HepG2 (cell line): ENCODE measurements around the gene PHOSPHO2. TPM values are rescaled to one million over a fixed set of nuclear protein-coding genes. Genes with fewer than 3 reads are reported as not detected.

Source experiments
- ATAC-seq: fragments of 200-7000 bp; cut with Tn5 transposase; 3 replicates; pipeline ENCODE4 v1.9.1; 2020; ENCODE audit warnings: mild to moderate bottlenecking, moderate library complexity
- BruUV-seq: library from RNA; stranded (reverse); fragments of 400-500 nt; replicated peaks from 2 replicates; lab custom pipeline; 2021; lab: Mats Ljungman, UMichigan
- CTCF ChIA-PET: fragments of 300-600 bp; formaldehyde crosslinking; extraction: SDS; loops from one replicate; lab custom pipeline; 2021; ENCODE audit warnings: low total read pairs, inconsistent platforms, low intra/inter-chr PET ratio; lab: Yijun Ruan, JAX
- POLR2A ChIA-PET: fragments of 350-600 bp; sonication (Branson Sonifier 250); formaldehyde crosslinking; loops from one replicate; lab custom pipeline; 2020; ENCODE audit warnings: antibody characterized with exemption, inconsistent platforms; lab: Yijun Ruan, JAX
- DNase-seq: peaks from one replicate; pipeline ENCODE4 v3.0.0-alpha.2; 2015; ENCODE audit warnings: low spot score
- FAIRE-seq: peaks from 3 replicates; lab custom pipeline; 2011; peaks lifted over from hg19 to GRCh38; lab: Jason Lieb, UNC
- H2AFZ ChIP-seq: one replicate; pipeline ENCODE4 v1.6.1; 2011; ENCODE audit warnings: low read length, inconsistent platforms
- H3K27ac ChIP-seq: fragments of 300-600 bp; 3 replicates; pipeline ENCODE4 v1.8.0; 2011; ENCODE audit warnings: mixed run types, mild to moderate bottlenecking, mixed read lengths, low read length, inconsistent platforms; ENCODE audit not compliant: insufficient read depth; ENCODE audit errors: extremely low read length
- H3K27me3 ChIP-seq, 2 experiments: fragments of 200-600 bp in 1 of 2; 2 replicates in 1 of 2; 3 replicates in 1 of 2; pipeline versions ENCODE4 v1.6.0 to v1.8.0; 2011; ENCODE audit warnings: low read length in 2 of 2, mild to moderate bottlenecking in 2 of 2, moderate library complexity in 2 of 2, inconsistent platforms in 1 of 2; ENCODE audit not compliant: insufficient read depth in 2 of 2, control insufficient read depth in 1 of 2
- H3K36me3 ChIP-seq, 2 experiments: fragments of 200-600 bp in 1 of 2; replicated peaks in 1 of 2; 2 replicates in 1 of 2; 3 replicates in 1 of 2; pipeline versions ENCODE4 v1.5.1 to v1.8.0; 2011; ENCODE audit warnings: low read length in 2 of 2, inconsistent platforms in 1 of 2; ENCODE audit not compliant: insufficient read depth in 2 of 2, control insufficient read depth in 1 of 2
- H3K4me1 ChIP-seq: 2 replicates; pipeline ENCODE4 v1.5.1; 2012; ENCODE audit warnings: low read length, inconsistent platforms; ENCODE audit not compliant: insufficient read depth
- H3K4me2 ChIP-seq: 2 replicates; pipeline ENCODE4 v1.6.0; 2011; ENCODE audit warnings: low read depth, low read length, inconsistent platforms
- H3K4me3 ChIP-seq, 3 experiments: fragments of 200-600 bp in 1 of 3; sonication (generic), shearing (Covaris generic) in 1 of 3; replicated peaks in 1 of 3; 2 replicates each; pipeline ENCODE4 v1.5.1; 2011 to 2016; ENCODE audit warnings: low read length in 3 of 3, inconsistent platforms in 2 of 3, low read depth in 2 of 3, mild to moderate bottlenecking in 2 of 3, control low read depth in 1 of 3, mixed read lengths in 1 of 3; ENCODE audit not compliant: insufficient read depth in 1 of 3
- H3K79me2 ChIP-seq: one replicate; pipeline ENCODE4 v1.6.1; 2011; ENCODE audit warnings: low read length, inconsistent platforms; ENCODE audit not compliant: insufficient read depth
- H3K9ac ChIP-seq: 2 replicates; pipeline ENCODE4 v1.6.0; 2011; ENCODE audit warnings: mild to moderate bottlenecking, low read depth, low read length, inconsistent platforms; ENCODE audit not compliant: insufficient read depth
- H3K9me3 ChIP-seq: 2 replicates; pipeline ENCODE4 v1.5.1; 2012; ENCODE audit warnings: mild to moderate bottlenecking, low read length
- H4K20me1 ChIP-seq: 2 replicates; pipeline ENCODE4 v1.6.0; 2011; ENCODE audit warnings: inconsistent platforms, mild to moderate bottlenecking, low read length, moderate library complexity; ENCODE audit not compliant: insufficient read depth
- ARNTL ChIP-seq: sonication (generic); formaldehyde crosslinking; IDR thresholded peaks from 2 replicates; pipeline ENCODE4 v1.4.0; 2020; ENCODE audit warnings: mild to moderate bottlenecking, missing genetic modification reagents
- FOXK1 ChIP-seq: sonication (generic); formaldehyde crosslinking; IDR thresholded peaks from 2 replicates; pipeline ENCODE4 v1.4.0; 2020; ENCODE audit warnings: low read depth, missing genetic modification reagents, borderline replicate concordance
- KAT7 ChIP-seq: IDR thresholded peaks from 2 replicates; pipeline ENCODE4 v1.6.1; 2018; ENCODE audit warnings: borderline replicate concordance, missing compliant biosample characterization
- MED8 ChIP-seq: sonication (generic); formaldehyde crosslinking; IDR thresholded peaks from 2 replicates; pipeline ENCODE4 v1.8.1; 2023; ENCODE audit warnings: mild to moderate bottlenecking, missing genetic modification reagents; ENCODE audit not compliant: insufficient replicate concordance
- MTF2 ChIP-seq: sonication (generic); formaldehyde crosslinking; IDR thresholded peaks from 2 replicates; pipeline ENCODE4 v1.5.0; 2020; ENCODE audit warnings: missing genetic modification reagents, borderline replicate concordance
- NFAT5 ChIP-seq: sonication (generic); formaldehyde crosslinking; IDR thresholded peaks from 2 replicates; pipeline ENCODE4 v1.4.0; 2020; ENCODE audit warnings: missing genetic modification reagents
- PAF1 ChIP-seq: IDR thresholded peaks from 2 replicates; pipeline ENCODE4 v1.6.1; 2016; ENCODE audit warnings: missing genetic modification reagents, missing compliant biosample characterization
- STAG1 ChIP-seq: sonication (generic); formaldehyde crosslinking; IDR thresholded peaks from 2 replicates; pipeline ENCODE4 v1.4.0; 2020; ENCODE audit warnings: missing genetic modification reagents
- THAP11 ChIP-seq: IDR thresholded peaks from 2 replicates; pipeline ENCODE4 v1.6.1; 2016; ENCODE audit warnings: missing biosample characterization, missing genetic modification reagents
- ZBTB46 ChIP-seq: sonication (generic); formaldehyde crosslinking; IDR thresholded peaks from 2 replicates; pipeline ENCODE4 v1.4.0; 2020; ENCODE audit warnings: mild to moderate bottlenecking, missing genetic modification reagents, borderline replicate concordance
- ZNF33B ChIP-seq: sonication (generic); formaldehyde crosslinking; IDR thresholded peaks from 2 replicates; pipeline ENCODE4 v1.5.1; 2020; ENCODE audit warnings: mild to moderate bottlenecking, missing genetic modification reagents
- ZNF34 ChIP-seq: sonication (generic); formaldehyde crosslinking; IDR thresholded peaks from 2 replicates; pipeline ENCODE4 v1.4.0; 2020; ENCODE audit warnings: mild to moderate bottlenecking, missing genetic modification reagents, borderline replicate concordance
- ZNF615 ChIP-seq: sonication (generic); formaldehyde crosslinking; IDR thresholded peaks from 2 replicates; pipeline ENCODE4 v1.5.0; 2020; ENCODE audit warnings: mild to moderate bottlenecking, missing genetic modification reagents, borderline replicate concordance
- WGBS: methylation state at CpG from one replicate; pipeline ENCODE4 v1.1.6; 2017; ENCODE audit warnings: low lambda C conversion rate; 5-methylcytosine and 5-hydroxymethylcytosine counted together
- in situ Hi-C: cut with HindIII; loops from 2 replicates; pipeline ENCODE4 v1.10.0; 2017; ENCODE audit warnings: low pct_unique_long_range_greater_than_20kb; ENCODE audit not compliant: extremely low pct_ligation_motif_present
- intact Hi-C: fragments of 100-400 bp; cut with micrococcal nuclease; formaldehyde crosslinking; loops from one replicate; pipeline ENCODE4 v1.10.0; 2022; ENCODE audit not compliant: unreplicated experiment
- polyA plus RNA-seq, 8 experiments: library from polyadenylated mRNA; depleted of rRNA in 3 of 8; stranded (reverse) in 7 of 8; unstranded in 1 of 8; fragments of >200 nt; fragmentation: Illumina TruSeq in 4 of 8; extraction: Trizol in 4 of 8; gene quantifications; 2 replicates each; pipeline versions ENCODE4 v1.2.1 to v1.2.3, GENCODE V29; 2011 to 2016; ENCODE audit warnings: low read depth in 4 of 8, missing spikeins in 1 of 8, mixed read lengths in 1 of 8; ENCODE audit not compliant: insufficient read depth in 1 of 8
- total RNA-seq, 5 experiments: library from RNA; depleted of rRNA; stranded (reverse); fragments of >200 nt; fragmentation: Illumina TruSeq; extraction: Trizol; gene quantifications; 2 replicates each; pipeline ENCODE4 v1.2.3, GENCODE V29; 2016; ENCODE audit warnings: low read depth in 1 of 5

PHOSPHO2 gene
- total and polyA plus RNA-seq, 2 of the 13 experiments (the other 11 are each of a cell fraction or from before 2014, with no cell fraction given): 6.1 to 11.4 TPM

- no peak for TF ChIP-seq MED8 (CRISPR knock-in tag)
- no peak for TF ChIP-seq ZNF615
These were observed 40.0 kb downstream of the PHOSPHO2 start (continued) for GRCh38 chr2:169734169-169734847.

GRCh38 chr2:169735623-169736022, 41.4 kb downstream of the PHOSPHO2 start:
- H2AFZ ChIP-seq: no peak overlapping the region
- DNase-seq (no peak), ATAC-seq (no peak), FAIRE-seq (no peak)
- no peaks in the 10 kb centered on the region for H3K9me3 ChIP-seq
- POLR2A ChIA-PET: interaction anchor here (0.8 to 2.3 kb wide), 3 partner anchors 20 to 52 kb away, joined by 3 to 7 read pairs (median 3); no protein-coding TSS in a partner anchor
- peaks cover 0 to 4% of the 10 kb centered on the region in 2 experiments; a peak in 2 of 5 replicates for H3K36me3 ChIP-seq
- 79% methylated on average over 4 of the region's 4 CpGs for WGBS
- TSS peak; percentile 69 for BruUV-seq
- CTCF ChIA-PET: no interaction called here
- peaks cover 40% of the 10 kb centered on the region for H3K79me2 ChIP-seq
- H3K27ac ChIP-seq: no peak overlapping the region
- intact Hi-C loops: no loop called here
- TF ChIP-seq PAF1 (CRISPR knock-in tag): no peak
- TF ChIP-seq KAT7 (CRISPR knock-in tag): 0 out of 2 replicates have a peak, but pooled peaks have one; percentile 12
- TF ChIP-seq THAP11 (CRISPR knock-in tag): no peak
- TF ChIP-seq STAG1: no peak
- TF ChIP-seq ZNF33B (CRISPR knock-in tag): no peak
- 0 out of 2 replicates have a peak, but pooled peaks have one; percentile 44 for TF ChIP-seq ZBTB46
- TF ChIP-seq MTF2 (CRISPR knock-in tag): no peak
- no peak for TF ChIP-seq NFAT5 (CRISPR knock-in tag)
- no peak for TF ChIP-seq FOXK1 (CRISPR knock-in tag)
- TF ChIP-seq ZNF34 (CRISPR knock-in tag): 0 out of 2 replicates have a peak, but pooled peaks have one; percentile 35
- 0 out of 2 replicates have a peak, but pooled peaks have one; percentile 44 for TF ChIP-seq ARNTL (CRISPR knock-in tag)
- H3K27me3 ChIP-seq: no peaks in the 10 kb centered on the region; a peak in 1 of 5 replicates
- 0 out of 2 replicates have a peak, but pooled peaks cover 8% of the 10 kb centered on the region for H4K20me1 ChIP-seq
- H3K4me3 ChIP-seq: peak overlapping the region; percentile 64 to 89 (median 87); a peak in 5 of 6 replicates
- peak overlapping the region; percentile 96 for H3K4me2 ChIP-seq
- in situ Hi-C loops: no loop called here
- H3K9ac ChIP-seq: peak overlapping the region; percentile 86; the same call in 1 of the 2 replicates
- H3K4me1 ChIP-seq: peaks cover 61% of the 10 kb centered on the region
